HG03442 (cell line): ENCODE data around the gene GON4L.
"Not testable (repeated sequence)": the region's sequence is repeated elsewhere in the genome, so short reads cannot be mapped to it uniquely, and the experiment has no call there.

Experiments
- ATAC-seq: cut with Tn5 transposase; IDR thresholded peaks from one replicate; pipeline ENCODE4 v1.9.1; 2021; ENCODE audit warnings: mild to moderate bottlenecking, moderate library complexity; ENCODE audit not compliant: unreplicated experiment

GON4L gene

GRCh38 chr1:155748141-155748540, 108.9 kb downstream of the GON4L start:
- ATAC-seq = not testable (repeated sequence)

GRCh38 chr1:155747586-155747985, 109.4 kb downstream of the GON4L start:
- ATAC-seq = not testable (repeated sequence)

- peak; percentile 88 for ATAC-seq
Observed at GRCh38 chr1:155745284-155746228, 111.5 kb downstream of the GON4L start.

GRCh38 chr1:155744711-155745283, 112.2 kb downstream of the GON4L start:
- ATAC-seq = no peak

- no peak for ATAC-seq
Observed at GRCh38 chr1:155741908-155742307, 115.1 kb downstream of the GON4L start.

GRCh38 chr1:155740995-155741394, 116.0 kb downstream of the GON4L start:
- no peak for ATAC-seq

GRCh38 chr1:155729031-155729898, 127.7 kb downstream of the GON4L start:
- no peak for ATAC-seq

GRCh38 chr1:155725142-155725541, 131.9 kb downstream of the GON4L start:
- ATAC-seq = no peak

GRCh38 chr1:155719703-155720102, 137.3 kb downstream of the GON4L start:
- ATAC-seq = no peak

- ATAC-seq = not testable (repeated sequence)
Observed at GRCh38 chr1:155718524-155719115, 138.4 kb downstream of the GON4L start.

GRCh38 chr1:155717041-155717440, 140.0 kb downstream of the GON4L start:
- ATAC-seq = no peak

- no peak for ATAC-seq
Observed at GRCh38 chr1:155715777-155716176, 141.2 kb downstream of the GON4L start.

GRCh38 chr1:155715056-155715455, 142.0 kb downstream of the GON4L start:
- not testable (repeated sequence) for ATAC-seq

GRCh38 chr1:155713075-155713474, 143.9 kb downstream of the GON4L start:
- ATAC-seq = no peak

- ATAC-seq = not testable (repeated sequence)
Observed at GRCh38 chr1:155712636-155713035, 144.4 kb downstream of the GON4L start.

GRCh38 chr1:155711457-155711856, 145.6 kb downstream of the GON4L start:
- ATAC-seq = not testable (repeated sequence)

- no peak for ATAC-seq
Observed at GRCh38 chr1:155709391-155709790, 147.6 kb downstream of the GON4L start.

GRCh38 chr1:155706139-155706538, 150.9 kb downstream of the GON4L start:
- no peak for ATAC-seq

- not testable (repeated sequence) for ATAC-seq
Observed at GRCh38 chr1:155704414-155704813, 152.6 kb downstream of the GON4L start.

GRCh38 chr1:155703216-155703615, 153.8 kb downstream of the GON4L start:
- no peak for ATAC-seq

- ATAC-seq = not testable (repeated sequence)
Observed at GRCh38 chr1:155701675-155702074, 155.3 kb downstream of the GON4L start.
